ENCODE data around the gene SMYD5. TPM values are rescaled to one million over a fixed set of nuclear protein-coding genes. Genes with fewer than 3 reads are reported as not detected.

SMYD5 gene
- total and polyA plus RNA-seq, 9 of the 15 experiments (the other 6 are each of a cell fraction or from before 2014, with no cell fraction given) = 11.4 to 56.8 (median 32.0) TPM

DNA sequence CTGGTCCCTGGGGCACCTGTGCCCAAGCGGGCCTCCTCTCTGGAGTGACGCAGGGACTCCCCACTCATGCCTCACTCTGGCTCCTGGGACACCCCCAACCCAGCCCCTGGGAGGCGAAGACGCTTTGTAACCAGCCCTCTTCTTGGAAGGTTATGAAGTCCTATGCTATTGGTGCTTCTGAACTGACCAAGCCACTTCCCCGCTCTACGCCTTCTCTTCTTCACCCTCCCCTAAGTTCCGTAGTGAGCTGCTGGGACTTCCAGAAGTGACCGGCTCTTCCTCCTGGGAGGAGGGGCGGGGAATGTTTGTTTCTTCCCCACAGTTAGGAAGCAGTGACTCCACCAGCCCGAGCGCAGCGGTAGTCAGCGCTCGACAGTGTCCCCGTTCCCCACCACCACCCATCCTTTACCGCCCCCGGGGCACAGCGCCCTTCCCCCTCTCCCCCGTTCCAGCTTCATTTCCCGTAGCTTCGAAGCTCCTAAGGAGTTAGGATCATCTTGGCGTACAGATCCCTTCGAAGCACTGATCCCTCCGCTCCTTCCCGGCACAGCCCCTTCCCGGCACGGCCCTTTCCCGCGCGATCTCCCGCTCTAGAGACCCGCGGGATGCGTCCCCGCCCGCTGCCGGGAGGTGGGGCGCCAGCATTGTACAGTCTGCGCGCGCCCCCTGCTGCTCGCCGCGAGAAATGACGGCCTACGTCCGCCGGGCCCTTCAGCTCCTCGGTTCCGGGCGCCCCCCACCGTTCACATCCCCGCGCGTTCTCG is 37.0 kb upstream of the SMYD5 start (continued):
- 0 out of 2 replicates have a peak, but pooled peaks have one; percentile 38 for TF ChIP-seq JUND (IDR thresholded peaks at IDR 0.05; ENCODE audit: borderline replicate concordance, low read depth, low read length)
- TF ChIP-seq JUND (tag; IDR thresholded peaks at IDR 0.05; ENCODE audit: borderline replicate concordance, low read depth, low read length) = no peak; the same call in 2 of the 3 replicates
- no peak for TF ChIP-seq CREBBP (IDR thresholded peaks at IDR 0.05; ENCODE audit: low read depth, low read length)
- TF ChIP-seq ZNF12 (CRISPR knock-in tag; IDR thresholded peaks at IDR 0.05) = 0 out of 2 replicates have a peak, but pooled peaks have one; percentile 23
- no peak for TF ChIP-seq HNRNPUL1 (IDR thresholded peaks at IDR 0.05; ENCODE audit: low read length)
- TF ChIP-seq, protein P1, sequence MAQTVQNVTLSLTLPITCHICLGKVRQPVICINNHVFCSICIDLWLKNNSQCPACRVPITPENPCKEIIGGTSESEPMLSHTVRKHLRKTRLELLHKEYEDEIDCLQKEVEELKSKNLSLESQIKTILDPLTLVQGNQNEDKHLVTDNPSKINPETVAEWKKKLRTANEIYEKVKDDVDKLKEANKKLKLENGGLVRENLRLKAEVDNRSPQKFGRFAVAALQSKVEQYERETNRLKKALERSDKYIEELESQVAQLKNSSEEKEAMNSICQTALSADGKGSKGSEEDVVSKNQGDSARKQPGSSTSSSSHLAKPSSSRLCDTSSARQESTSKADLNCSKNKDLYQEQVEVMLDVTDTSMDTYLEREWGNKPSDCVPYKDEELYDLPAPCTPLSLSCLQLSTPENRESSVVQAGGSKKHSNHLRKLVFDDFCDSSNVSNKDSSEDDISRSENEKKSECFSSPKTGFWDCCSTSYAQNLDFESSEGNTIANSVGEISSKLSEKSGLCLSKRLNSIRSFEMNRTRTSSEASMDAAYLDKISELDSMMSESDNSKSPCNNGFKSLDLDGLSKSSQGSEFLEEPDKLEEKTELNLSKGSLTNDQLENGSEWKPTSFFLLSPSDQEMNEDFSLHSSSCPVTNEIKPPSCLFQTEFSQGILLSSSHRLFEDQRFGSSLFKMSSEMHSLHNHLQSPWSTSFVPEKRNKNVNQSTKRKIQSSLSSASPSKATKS (CRISPR knock-in tag; IDR thresholded peaks at IDR 0.05) = no peak
- peak; percentile 83 for TF ChIP-seq CXXC5 (CRISPR knock-in tag; IDR thresholded peaks at IDR 0.05)
- TF ChIP-seq, protein P2, sequence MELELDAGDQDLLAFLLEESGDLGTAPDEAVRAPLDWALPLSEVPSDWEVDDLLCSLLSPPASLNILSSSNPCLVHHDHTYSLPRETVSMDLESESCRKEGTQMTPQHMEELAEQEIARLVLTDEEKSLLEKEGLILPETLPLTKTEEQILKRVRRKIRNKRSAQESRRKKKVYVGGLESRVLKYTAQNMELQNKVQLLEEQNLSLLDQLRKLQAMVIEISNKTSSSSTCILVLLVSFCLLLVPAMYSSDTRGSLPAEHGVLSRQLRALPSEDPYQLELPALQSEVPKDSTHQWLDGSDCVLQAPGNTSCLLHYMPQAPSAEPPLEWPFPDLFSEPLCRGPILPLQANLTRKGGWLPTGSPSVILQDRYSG (tag; conservative IDR thresholded peaks at IDR 0.05; ENCODE audit: low read depth) = no peak
- 0 out of 2 replicates have a peak, but pooled peaks have one; percentile 49 for TF ChIP-seq HLTF (IDR thresholded peaks at IDR 0.05)
- TF ChIP-seq SMC3 (conservative IDR thresholded peaks at IDR 0.05; ENCODE audit: insufficient read depth, low read depth, low read length) = peak; percentile 92
- TF ChIP-seq SP2 (IDR thresholded peaks at IDR 0.05; ENCODE audit: extremely low read depth, low read depth, low read length, poor library complexity, severe bottlenecking) = no peak
- TF ChIP-seq, protein P3, sequence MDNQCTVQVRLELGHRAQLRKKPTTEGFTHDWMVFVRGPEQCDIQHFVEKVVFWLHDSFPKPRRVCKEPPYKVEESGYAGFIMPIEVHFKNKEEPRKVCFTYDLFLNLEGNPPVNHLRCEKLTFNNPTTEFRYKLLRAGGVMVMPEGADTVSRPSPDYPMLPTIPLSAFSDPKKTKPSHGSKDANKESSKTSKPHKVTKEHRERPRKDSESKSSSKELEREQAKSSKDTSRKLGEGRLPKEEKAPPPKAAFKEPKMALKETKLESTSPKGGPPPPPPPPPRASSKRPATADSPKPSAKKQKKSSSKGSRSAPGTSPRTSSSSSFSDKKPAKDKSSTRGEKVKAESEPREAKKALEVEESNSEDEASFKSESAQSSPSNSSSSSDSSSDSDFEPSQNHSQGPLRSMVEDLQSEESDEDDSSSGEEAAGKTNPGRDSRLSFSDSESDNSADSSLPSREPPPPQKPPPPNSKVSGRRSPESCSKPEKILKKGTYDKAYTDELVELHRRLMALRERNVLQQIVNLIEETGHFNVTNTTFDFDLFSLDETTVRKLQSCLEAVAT (IDR thresholded peaks at IDR 0.05) = peak in 1 of 2 experiments; percentile 89; a peak in 2 of 4 replicates
- peak; percentile 60; the same call in 1 of the 2 replicates for TF ChIP-seq CC2D1A (IDR thresholded peaks at IDR 0.05)
- TF ChIP-seq, protein P4, sequence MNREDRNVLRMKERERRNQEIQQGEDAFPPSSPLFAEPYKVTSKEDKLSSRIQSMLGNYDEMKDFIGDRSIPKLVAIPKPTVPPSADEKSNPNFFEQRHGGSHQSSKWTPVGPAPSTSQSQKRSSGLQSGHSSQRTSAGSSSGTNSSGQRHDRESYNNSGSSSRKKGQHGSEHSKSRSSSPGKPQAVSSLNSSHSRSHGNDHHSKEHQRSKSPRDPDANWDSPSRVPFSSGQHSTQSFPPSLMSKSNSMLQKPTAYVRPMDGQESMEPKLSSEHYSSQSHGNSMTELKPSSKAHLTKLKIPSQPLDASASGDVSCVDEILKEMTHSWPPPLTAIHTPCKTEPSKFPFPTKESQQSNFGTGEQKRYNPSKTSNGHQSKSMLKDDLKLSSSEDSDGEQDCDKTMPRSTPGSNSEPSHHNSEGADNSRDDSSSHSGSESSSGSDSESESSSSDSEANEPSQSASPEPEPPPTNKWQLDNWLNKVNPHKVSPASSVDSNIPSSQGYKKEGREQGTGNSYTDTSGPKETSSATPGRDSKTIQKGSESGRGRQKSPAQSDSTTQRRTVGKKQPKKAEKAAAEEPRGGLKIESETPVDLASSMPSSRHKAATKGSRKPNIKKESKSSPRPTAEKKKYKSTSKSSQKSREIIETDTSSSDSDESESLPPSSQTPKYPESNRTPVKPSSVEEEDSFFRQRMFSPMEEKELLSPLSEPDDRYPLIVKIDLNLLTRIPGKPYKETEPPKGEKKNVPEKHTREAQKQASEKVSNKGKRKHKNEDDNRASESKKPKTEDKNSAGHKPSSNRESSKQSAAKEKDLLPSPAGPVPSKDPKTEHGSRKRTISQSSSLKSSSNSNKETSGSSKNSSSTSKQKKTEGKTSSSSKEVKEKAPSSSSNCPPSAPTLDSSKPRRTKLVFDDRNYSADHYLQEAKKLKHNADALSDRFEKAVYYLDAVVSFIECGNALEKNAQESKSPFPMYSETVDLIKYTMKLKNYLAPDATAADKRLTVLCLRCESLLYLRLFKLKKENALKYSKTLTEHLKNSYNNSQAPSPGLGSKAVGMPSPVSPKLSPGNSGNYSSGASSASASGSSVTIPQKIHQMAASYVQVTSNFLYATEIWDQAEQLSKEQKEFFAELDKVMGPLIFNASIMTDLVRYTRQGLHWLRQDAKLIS (CRISPR knock-in tag; IDR thresholded peaks at IDR 0.05) = peak; percentile 87; the same call in 1 of the 2 replicates
- peak; percentile 6 for TF ChIP-seq RBM25 (IDR thresholded peaks at IDR 0.05; ENCODE audit: low read depth, low read length, severe bottlenecking)
- TF ChIP-seq ATF7 (IDR thresholded peaks at IDR 0.05) = 0 out of 2 replicates have a peak, but pooled peaks have one; percentile 25
- TF ChIP-seq NCOA2 (IDR thresholded peaks at IDR 0.05; ENCODE audit: partially characterized antibody in 2 of 2) = no peak
- 0 out of 2 replicates have a peak, but pooled peaks have one; percentile 36 for TF ChIP-seq SP1 (CRISPR knock-in tag; IDR thresholded peaks at IDR 0.05)
- no peak for TF ChIP-seq HEY1 (CRISPR knock-in tag; IDR thresholded peaks at IDR 0.05; ENCODE audit: borderline replicate concordance)

All from K562 (cell line).